AG20443 (cell line): ENCODE data around the gene MAPT.

Experiments used
- DNase-seq: peaks from one replicate; pipeline ENCODE4 v3.0.0; 2012; ENCODE audit warnings: low spot score, mixed read lengths

MAPT gene

DNA sequence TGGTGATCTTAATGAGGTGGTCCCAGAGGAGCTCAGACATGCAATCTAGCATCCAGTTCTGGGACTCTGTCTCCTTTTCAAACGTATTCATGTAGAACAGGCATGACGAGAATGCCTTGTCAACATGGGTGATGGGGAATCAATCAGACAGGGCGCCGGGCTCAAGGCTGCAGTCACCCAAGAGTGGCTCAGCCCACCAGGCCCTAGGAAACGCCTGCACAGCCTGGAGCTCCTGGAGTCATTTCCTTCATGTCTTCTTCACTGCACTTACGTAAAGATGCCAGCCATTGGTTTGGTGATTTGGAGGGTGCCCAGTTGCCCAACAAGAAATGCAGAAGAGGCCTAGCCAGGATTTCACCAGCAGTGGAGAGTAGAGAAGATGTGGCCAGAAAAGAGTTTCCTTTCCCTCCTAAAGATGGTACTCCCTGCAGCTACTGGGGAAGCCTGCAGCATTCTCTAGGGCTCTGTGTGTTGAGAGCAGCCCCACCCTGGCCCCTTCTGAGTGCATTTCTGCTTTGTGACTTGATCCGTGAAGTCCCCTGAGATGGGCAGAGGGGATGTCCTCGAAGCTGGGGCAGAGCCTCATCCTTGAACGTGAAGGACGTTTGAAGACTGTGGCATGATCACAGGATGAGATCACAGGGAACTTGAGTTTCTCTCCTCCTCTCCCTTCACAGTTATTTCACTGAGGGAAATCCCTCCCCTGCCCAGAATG lies 80.7 kb downstream of the MAPT start:
- DNase-seq = no peak

GRCh38 chr17:45975640-45976295 lies 81.4 kb downstream of the MAPT start:
- DNase-seq = no peak

DNA sequence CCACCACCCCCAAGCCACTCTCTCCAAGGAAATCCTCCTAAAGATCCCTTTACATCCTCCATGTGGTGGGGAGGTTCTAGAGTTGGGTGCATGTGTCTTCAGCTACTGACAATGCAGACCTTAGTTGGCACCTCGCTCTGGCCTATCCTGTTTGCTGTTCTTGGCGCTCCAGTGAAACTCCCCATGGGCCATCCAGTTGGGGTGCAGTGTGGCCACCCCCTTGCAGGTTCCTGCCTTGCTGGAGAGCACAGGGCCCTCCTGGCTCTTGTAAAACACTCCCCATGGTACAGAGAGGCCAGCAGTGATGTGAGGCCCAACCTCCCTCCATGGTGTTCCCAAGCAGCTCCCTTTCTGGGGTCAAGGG lies 82.0 kb downstream of the MAPT start:
- no peak for DNase-seq

DNA sequence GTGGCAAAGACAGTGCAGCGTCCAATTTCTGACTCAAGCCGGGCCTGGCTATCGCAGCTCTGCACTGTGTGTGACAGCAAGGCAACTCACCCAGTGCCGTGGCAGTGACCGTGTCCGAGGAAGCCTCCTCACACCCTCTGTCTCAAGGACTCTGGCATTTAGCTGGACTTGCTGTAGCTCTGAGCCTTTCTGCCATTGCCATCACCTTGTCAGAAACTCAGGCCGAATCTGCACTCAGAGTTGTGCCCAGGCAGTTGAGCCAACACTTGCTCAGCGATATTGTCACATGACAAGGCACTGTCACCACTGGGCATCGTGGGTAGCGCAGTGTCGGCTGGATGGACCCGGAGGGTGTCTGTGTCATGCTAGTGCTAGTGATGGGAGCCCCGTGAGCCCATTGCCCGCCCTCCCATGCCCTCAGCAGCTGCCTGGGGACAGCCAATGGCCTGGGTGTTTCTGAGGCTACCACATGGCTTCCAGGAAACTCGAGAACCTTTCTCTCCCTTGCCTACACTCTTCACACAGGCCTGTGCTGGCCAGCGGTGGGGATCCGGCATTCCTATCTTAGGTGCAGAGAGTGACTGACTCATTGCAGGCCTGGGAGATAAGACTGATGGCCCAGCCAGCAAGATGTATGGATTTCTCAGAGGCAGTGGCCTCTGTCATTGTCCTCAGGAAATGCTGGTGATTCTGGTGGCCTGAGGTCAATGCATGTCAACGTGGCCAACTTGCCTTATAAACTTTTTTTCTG lies 82.6 kb downstream of the MAPT start:
- DNase-seq = no peak

GRCh38 chr17:45977506-45977824 lies 83.1 kb downstream of the MAPT start:
- DNase-seq = no peak

DNA sequence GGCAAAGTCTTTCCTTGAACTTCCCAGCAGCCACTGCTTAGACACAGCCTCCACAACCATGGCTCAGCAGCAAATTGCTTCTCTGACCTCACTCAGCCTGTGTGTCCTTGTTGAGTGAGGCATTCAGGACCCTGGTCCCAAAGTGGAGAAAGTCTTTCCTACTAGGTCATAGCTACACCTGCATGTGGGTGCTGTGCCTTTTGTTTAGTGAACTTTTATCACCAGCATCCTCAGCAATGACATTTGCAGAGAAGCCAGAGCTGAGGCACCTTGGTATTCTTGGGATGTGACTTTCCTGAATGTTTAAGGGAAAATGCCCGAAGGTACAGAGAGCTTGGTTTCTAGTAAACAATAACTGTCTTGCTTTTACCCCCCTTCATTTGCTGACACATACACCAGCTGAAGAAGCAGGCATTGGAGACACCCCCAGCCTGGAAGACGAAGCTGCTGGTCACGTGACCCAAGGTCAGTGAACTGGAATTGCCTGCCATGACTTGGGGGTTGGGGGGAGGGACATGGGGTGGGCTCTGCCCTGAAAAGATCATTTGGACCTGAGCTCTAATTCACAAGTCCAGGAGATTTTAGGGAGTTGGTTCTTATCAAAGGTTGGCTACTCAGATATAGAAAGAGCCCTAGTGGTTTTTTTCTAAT lies 83.7 kb downstream of the MAPT start:
- no peak for DNase-seq

- no peak for DNase-seq
These were observed 84.8 kb downstream of the MAPT start for GRCh38 chr17:45979137-45979536.

DNA sequence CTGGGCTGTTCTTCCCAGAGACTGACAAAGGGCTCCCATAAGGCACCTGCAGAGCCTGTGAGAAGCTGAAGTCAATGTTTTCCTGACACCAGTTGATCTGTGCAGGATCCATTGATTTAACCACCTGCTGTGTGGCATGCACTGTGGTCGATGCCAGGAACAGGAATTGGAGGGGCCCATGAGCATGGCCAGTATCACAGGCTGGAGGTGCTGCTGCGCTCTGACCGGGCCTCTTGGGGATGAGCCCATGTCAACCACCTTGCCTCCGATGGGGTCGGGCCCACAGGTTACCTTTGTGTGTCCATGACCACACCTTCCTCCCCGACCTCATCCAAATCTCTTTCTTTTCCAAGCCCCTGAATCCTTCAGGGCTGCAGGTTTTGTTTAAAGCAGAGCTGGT lies 86.5 kb downstream of the MAPT start:
- no peak for DNase-seq

GRCh38 chr17:45981306-45981705 lies 87.0 kb downstream of the MAPT start:
- DNase-seq = no peak

DNA sequence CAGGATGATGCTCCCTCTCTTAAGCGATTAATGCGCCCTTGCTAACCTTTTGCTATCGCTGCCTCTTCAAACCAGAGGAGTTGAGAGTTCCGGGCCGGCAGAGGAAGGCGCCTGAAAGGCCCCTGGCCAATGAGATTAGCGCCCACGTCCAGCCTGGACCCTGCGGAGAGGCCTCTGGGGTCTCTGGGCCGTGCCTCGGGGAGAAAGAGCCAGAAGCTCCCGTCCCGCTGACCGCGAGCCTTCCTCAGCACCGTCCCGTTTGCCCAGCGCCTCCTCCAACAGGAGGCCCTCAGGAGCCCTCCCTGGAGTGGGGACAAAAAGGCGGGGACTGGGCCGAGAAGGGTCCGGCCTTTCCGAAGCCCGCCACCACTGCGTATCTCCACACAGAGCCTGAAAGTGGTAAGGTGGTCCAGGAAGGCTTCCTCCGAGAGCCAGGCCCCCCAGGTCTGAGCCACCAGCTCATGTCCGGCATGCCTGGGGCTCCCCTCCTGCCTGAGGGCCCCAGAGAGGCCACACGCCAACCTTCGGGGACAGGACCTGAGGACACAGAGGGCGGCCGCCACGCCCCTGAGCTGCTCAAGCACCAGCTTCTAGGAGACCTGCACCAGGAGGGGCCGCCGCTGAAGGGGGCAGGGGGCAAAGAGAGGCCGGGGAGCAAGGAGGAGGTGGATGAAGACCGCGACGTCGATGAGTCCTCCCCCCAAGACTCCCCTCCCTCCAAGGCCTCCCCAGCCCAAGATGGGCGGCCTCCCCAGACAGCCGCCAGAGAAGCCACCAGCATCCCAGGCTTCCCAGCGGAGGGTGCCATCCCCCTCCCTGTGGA lies 88.6 kb downstream of the MAPT start:
- no peak for DNase-seq

DNA sequence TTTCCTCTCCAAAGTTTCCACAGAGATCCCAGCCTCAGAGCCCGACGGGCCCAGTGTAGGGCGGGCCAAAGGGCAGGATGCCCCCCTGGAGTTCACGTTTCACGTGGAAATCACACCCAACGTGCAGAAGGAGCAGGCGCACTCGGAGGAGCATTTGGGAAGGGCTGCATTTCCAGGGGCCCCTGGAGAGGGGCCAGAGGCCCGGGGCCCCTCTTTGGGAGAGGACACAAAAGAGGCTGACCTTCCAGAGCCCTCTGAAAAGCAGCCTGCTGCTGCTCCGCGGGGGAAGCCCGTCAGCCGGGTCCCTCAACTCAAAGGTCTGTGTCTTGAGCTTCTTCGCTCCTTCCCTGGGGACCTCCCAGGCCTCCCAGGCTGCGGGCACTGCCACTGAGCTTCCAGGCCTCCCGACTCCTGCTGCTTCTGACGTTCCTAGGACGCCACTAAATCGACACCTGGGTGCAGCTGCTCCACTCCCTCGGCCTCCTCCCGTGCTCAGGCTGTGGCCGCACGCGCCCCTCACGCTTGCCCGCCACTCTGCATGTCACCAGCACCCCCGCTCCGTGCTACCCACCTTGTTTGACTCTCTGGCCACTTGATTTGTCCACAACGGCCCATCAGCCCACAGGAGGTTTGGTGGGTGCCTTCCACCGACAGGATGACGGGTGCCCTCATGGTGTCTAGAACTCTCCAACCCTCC lies 89.4 kb downstream of the MAPT start:
- DNase-seq = no peak

GRCh38 chr17:45984368-45984767 lies 90.0 kb downstream of the MAPT start:
- DNase-seq = no peak

GRCh38 chr17:45985447-45985846 lies 91.1 kb downstream of the MAPT start:
- DNase-seq = no peak

DNA sequence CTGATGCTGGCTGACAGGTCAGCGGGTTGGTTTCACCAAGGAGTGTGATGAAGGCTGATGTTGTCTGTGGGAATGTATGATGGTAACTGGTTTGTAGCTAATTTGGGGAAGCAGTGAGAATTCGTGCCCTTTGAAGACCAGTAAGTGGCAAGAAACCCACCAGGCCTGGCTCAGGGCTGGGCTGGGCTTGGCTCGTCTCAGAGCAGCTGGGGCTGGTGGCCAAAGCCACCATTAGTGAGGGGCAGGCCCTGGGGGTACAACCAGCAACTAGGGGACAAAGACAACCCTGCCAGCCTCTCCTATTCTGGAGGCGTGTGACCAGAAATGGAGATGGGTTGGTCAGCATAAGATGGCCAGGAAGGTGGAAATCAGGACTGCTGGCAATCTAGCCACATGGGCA lies 91.7 kb downstream of the MAPT start:
- DNase-seq = no peak

DNA sequence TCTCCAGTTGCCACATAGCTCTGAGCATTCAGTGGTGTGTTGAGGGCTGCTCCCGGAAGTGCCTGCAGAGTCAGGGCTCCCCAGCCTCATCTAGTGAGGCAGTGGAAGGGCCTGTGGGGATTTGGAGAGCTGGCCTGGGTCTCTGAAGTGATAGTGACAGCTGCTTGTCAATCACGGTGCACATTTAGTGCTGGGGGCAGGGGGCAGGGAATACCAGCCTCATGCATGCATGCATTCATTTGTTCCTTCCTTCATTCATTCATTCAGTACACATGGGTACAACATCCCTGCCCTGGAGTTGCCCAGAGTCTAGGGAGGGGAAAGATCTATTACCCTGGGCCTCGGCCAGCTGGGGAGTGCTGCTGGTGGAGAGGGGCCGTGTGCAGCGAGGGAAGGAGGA lies 93.4 kb downstream of the MAPT start:
- no peak for DNase-seq

DNA sequence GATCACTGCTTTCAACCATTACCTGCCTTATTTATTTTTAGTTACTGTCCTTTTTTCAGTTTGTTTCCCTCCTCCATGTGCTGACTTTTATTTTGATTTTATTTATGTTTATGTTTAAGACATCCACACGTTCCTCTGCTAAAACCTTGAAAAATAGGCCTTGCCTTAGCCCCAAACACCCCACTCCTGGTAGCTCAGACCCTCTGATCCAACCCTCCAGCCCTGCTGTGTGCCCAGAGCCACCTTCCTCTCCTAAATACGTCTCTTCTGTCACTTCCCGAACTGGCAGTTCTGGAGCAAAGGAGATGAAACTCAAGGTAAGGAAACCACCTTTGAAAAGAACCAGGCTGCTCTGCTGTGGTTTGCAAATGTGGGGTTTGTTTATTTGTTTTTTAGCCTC lies 95.4 kb downstream of the MAPT start:
- no peak for DNase-seq

DNA sequence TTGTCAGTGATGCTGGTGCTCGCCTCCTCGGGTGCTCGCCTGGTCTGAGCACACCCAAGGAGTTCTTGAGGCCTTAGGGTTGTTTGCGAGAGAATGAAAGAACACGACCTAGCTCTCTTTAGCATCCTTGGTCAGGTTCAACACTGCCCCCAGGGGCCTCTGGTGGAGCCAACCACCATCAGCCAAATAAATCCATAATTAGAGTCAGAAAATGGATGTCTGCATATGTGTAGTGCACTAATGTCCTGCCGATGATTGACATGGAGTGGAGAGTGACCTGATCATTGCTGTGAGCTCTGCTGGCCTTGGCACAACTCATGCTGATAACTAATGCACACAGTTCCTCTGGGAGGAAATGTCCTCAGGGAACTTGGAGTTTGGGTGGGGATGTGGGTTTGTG lies 96.5 kb downstream of the MAPT start:
- DNase-seq = no peak

DNA sequence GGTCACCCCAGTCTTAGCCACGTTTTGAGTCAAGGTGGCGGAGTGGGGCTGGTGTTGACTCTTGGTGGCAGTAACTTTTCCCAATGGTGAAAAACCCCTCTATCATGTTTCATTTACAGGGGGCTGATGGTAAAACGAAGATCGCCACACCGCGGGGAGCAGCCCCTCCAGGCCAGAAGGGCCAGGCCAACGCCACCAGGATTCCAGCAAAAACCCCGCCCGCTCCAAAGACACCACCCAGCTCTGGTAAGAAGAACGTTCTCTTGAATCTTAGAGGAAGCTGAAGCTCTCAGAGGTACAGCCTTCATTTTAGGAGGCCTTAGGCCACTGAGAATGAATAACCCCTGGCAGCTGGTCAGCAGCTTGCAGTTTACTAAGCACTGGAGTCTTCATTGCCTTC lies 97.0 kb downstream of the MAPT start:
- DNase-seq = no peak

DNA sequence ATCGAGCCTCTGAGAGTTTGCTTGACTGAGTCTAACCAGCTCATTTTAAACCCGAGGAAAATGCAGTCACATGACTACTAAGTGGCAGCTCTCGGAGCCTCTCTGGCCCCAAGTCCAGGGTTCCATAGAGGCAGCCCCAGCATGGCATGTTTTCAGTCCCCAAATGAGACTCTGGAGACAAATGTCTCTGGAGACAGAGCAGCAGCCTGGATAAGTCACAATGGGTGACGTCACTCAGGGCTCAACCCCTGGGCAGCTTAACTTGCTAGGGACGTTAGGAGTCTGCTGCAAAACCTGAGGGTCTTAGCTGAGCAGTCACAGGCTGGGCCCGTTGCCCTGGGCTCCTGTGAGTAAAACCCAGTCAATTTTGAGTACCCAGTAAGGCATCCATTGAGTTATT lies 97.8 kb downstream of the MAPT start:
- no peak for DNase-seq

GRCh38 chr17:45992904-45993303 lies 98.5 kb downstream of the MAPT start:
- DNase-seq = no peak

- no peak for DNase-seq
These were observed 99.7 kb downstream of the MAPT start for GRCh38 chr17:45993962-45994627.
